Measurements from ENCODE around the gene MX1.

Gene MX1

GRCh38 chr21:41431788-41432548, 5.9 kb downstream of the MX1 start:
- no peak for DNase-seq (ENCODE audit: low read depth in 1 of 2, low spot score in 1 of 2)

- DNase-seq (ENCODE audit: low read depth in 1 of 2, low spot score in 1 of 2): no peak
These were observed 6.8 kb downstream of the MX1 start for GRCh38 chr21:41432562-41433460.

GRCh38 chr21:41433566-41433965, 7.5 kb downstream of the MX1 start:
- DNase-seq (ENCODE audit: low read depth in 1 of 2, low spot score in 1 of 2): no peak

- DNase-seq (ENCODE audit: low read depth in 1 of 2, low spot score in 1 of 2): no peak
These were observed 9.7 kb downstream of the MX1 start for GRCh38 chr21:41435706-41436105.

GRCh38 chr21:41437729-41438128, 11.7 kb downstream of the MX1 start:
- DNase-seq (ENCODE audit: low read depth in 1 of 2, low spot score in 1 of 2): no peak

- no peak for DNase-seq (ENCODE audit: low read depth in 1 of 2, low spot score in 1 of 2)
These were observed 12.5 kb downstream of the MX1 start for GRCh38 chr21:41438425-41439113.

GRCh38 chr21:41439248-41439647, 13.2 kb downstream of the MX1 start:
- DNase-seq (ENCODE audit: low read depth in 1 of 2, low spot score in 1 of 2): no peak

GRCh38 chr21:41441546-41441945, 15.5 kb downstream of the MX1 start:
- no peak for DNase-seq (ENCODE audit: low read depth in 1 of 2, low spot score in 1 of 2)

- no peak for DNase-seq (ENCODE audit: low read depth in 1 of 2, low spot score in 1 of 2)
These were observed 16.6 kb downstream of the MX1 start for GRCh38 chr21:41442481-41443186.

- DNase-seq (ENCODE audit: low read depth in 1 of 2, low spot score in 1 of 2): no peak
These were observed 17.5 kb downstream of the MX1 start for GRCh38 chr21:41443562-41443961.

GRCh38 chr21:41444703-41445464, 18.8 kb downstream of the MX1 start:
- DNase-seq (ENCODE audit: low read depth in 1 of 2, low spot score in 1 of 2): no peak

- no peak for DNase-seq (ENCODE audit: low read depth in 1 of 2, low spot score in 1 of 2)
These were observed 19.4 kb downstream of the MX1 start for GRCh38 chr21:41445465-41445862.

GRCh38 chr21:41446586-41446985, 20.5 kb downstream of the MX1 start:
- no peak for DNase-seq (ENCODE audit: low read depth in 1 of 2, low spot score in 1 of 2)

GRCh38 chr21:41447356-41447755, 21.3 kb downstream of the MX1 start:
- DNase-seq (ENCODE audit: low read depth in 1 of 2, low spot score in 1 of 2): no peak

GRCh38 chr21:41449613-41450012, 23.6 kb downstream of the MX1 start:
- no peak for DNase-seq (ENCODE audit: low read depth in 1 of 2, low spot score in 1 of 2)

- DNase-seq (ENCODE audit: low read depth in 1 of 2, low spot score in 1 of 2): no peak
These were observed 26.0 kb downstream of the MX1 start for GRCh38 chr21:41451753-41452676.

GRCh38 chr21:41453198-41453597, 27.2 kb downstream of the MX1 start:
- DNase-seq (ENCODE audit: low read depth in 1 of 2, low spot score in 1 of 2): no peak

- DNase-seq (ENCODE audit: low read depth in 1 of 2, low spot score in 1 of 2): no peak
These were observed 27.7 kb downstream of the MX1 start for GRCh38 chr21:41453761-41454160.

GRCh38 chr21:41458121-41458520, 32.1 kb downstream of the MX1 start:
- no peak for DNase-seq (ENCODE audit: low read depth in 1 of 2, low spot score in 1 of 2)

Measured in stimulated activated CD4-positive, alpha-beta T cell treated with anti-CD3 and anti-CD28 coated beads, Interleukin-15, amount 100 ng/mL, for 1 hour (primary cell).